GM12873 (cell line): ENCODE results near the gene C2orf81.

Experiments used
- TF ChIP-seq, protein P1 (sequence below): IDR thresholded peaks from 2 replicates; pipeline ENCODE4 v1.5.1; 2012; ENCODE audit warnings: low read depth, mild to moderate bottlenecking, moderate library complexity, low read length, control low read depth; ENCODE audit not compliant: insufficient read depth; ENCODE audit errors: missing control alignments

The C2orf81 gene

DNA sequence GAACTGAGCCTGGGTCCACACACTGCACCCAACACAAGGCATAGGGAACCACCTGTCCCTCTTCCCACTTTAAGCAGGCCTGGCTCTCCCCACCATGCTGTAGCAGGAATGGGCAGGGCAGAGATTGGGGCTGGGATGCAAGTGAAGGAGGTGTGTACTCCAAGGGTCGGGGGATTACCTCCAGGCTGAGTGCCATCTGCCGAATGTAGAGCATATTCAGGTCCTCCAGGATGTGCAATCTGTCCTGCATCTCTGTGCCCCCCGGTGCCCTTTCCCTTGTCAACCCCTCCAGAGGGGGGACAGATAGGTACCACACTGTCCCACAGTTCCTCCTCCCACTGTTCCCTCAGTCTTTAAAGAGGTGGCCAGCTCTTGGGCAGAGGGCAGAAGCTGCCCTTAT lies 18.0 kb upstream of the C2orf81 start:
- TF ChIP-seq, protein P1, sequence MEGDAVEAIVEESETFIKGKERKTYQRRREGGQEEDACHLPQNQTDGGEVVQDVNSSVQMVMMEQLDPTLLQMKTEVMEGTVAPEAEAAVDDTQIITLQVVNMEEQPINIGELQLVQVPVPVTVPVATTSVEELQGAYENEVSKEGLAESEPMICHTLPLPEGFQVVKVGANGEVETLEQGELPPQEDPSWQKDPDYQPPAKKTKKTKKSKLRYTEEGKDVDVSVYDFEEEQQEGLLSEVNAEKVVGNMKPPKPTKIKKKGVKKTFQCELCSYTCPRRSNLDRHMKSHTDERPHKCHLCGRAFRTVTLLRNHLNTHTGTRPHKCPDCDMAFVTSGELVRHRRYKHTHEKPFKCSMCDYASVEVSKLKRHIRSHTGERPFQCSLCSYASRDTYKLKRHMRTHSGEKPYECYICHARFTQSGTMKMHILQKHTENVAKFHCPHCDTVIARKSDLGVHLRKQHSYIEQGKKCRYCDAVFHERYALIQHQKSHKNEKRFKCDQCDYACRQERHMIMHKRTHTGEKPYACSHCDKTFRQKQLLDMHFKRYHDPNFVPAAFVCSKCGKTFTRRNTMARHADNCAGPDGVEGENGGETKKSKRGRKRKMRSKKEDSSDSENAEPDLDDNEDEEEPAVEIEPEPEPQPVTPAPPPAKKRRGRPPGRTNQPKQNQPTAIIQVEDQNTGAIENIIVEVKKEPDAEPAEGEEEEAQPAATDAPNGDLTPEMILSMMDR: no peak

DNA sequence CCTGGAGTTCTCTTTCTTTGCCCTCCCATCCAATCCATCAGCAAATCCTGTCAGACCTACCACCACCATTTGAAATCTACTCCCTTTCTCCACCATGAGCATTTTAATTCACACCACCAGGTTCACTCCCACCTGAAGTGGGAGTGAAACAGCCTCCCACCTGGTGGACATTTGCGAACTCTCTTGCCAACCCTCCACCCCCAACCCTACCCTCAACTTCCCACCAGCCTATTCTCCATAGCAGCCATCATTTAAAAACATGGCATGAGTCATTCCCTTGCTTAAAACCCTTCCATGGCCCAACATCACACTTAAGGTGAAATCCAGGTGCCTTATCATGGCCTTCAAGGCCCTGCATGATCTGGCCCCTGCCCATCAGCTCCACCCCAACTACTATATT lies 16.8 kb upstream of the C2orf81 start:
- TF ChIP-seq, protein P1: no peak

DNA sequence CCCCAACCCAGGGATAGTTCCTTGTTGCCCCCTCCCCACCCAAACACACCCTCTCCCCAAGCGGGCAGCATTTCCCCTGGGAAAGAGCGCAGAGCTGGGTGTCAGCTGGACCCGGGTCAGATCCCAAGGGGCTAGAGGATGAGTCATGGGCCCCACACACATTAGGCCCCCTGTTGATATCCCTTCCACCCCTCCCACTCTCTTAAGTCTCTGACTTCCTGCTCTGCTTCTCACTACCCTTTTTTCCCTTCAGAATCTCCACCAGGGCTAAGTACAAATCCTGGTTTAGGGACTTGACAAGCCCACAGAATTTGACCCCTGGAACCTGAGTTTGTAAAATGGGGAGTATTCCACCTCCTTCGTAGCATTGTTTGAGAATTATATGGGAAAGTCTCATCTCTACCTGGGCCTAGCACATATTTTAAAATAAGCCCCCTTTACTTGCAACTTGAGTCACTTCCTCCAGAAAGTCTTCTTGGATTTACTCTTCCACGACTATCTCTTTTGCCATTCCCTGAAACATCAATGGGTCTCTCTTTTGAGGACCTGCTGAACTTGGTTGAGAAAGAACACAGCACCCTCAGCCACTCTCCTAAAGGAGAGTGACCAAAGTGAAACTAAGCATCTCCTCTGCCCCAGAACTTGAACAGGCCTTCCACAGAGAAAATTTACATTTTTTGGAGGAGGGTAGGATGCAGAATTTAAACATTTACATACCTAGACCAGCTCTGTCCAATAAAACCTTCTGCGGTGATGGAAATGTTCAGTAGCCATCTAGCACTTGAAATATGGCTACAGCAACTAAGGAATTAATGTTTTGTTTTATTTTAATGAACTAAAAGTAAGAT lies 15.7 kb upstream of the C2orf81 start:
- TF ChIP-seq, protein P1: no peak

DNA sequence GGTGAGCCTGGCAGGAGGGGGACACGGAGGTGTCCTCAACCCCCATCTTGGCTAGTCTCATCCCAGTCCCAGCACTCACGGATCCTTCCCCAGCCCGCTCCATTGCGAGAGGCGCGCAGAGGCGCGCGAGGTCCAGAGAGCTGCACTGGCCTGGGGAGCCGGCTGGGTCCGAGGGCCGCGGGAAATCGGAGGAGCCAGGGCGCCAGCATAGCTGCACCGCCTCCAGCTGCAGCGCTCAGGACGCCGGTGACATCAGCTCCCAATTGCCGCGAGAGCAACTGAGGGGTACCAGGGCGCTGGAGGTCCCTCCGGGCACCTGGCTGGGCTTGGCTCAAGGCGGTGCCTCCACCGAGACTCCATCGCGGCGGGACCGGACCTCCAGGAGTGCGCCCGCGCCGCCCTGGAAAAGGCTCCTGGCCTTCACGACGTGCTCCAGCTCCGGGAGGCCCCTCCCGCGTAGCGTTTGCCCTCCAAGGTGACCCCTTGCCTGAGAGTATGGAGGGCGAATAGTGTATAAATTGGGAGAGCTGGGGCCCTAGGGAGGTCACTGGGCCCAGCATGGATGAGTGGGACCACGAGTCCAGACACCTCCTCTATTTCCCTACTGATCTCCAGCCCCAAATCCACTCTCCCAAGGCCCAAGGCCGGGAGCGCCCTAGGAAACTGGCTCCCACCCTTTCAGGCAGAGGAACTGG lies 14.8 kb upstream of the C2orf81 start:
- TF ChIP-seq, protein P1: no peak

DNA sequence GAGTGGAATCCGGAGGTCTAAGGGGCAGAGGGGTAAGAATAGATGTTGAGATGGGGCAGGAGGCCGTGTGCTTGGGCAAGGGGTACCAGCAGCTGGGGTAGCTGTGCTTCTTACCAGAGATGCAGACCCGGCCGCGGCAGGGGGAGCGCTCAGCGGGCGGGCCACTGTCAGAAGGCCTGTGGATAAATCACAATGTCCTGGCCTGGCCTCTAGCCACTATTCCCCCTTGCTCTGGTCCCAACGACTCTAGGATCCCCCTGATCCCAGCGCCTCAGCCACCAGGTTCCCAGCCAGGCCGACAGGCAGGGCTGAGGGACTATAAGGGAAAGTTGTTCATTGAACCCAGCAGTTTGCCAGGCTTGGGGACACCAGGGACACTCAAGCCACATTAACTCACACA lies 9.1 kb upstream of the C2orf81 start:
- TF ChIP-seq, protein P1: no peak

DNA sequence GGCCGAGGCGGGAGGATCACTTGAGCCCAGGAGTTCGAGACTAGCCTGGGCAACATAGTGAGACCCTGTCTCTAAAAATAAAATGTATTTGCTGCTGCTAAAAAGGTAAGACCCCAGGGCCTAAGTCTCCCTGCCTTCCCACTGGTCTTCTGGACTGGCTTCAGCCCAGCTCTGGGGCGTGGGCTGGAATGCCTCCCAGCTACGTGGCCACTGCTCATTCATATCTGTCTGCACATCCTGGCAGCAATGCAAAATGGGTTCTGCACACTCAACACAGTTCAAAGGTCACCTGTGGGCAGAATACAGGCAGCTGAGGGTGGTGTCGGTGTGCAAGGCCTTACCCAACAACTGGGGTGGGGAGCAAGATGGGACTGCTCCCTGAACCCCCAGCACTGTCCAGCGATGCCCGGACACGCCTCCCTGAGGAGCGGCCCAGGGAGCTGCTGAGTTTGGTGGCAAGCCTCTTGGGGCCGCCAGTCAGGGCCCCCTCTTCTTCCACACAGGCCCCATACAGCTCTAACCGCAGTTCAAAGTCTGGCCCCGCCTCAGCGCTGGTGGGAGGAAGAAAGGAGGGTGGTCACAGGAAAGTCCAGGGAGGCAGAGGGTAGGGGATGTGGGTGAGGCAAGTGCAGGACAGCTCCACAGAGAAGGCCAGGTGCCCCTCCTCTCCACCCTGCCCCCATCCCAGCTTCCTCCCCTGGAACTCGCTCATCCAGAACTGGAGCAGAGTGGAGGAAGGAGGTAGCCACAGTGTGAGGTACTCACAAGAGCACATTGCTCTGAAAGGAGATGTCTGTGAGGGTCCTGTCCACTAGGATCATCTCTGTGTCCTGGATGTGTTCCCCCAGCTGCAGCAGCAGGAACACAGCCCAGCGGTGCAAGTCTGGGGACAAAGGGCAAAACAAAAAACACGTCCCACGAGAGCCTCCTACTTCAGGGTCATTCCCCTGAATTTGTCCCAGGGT lies 8.3 kb upstream of the C2orf81 start:
- TF ChIP-seq, protein P1: no peak
